GM03348 (cell line): ENCODE data around the gene APOOL.
"Not testable (repeated sequence)": the region's sequence is repeated elsewhere in the genome, so short reads cannot be mapped to it uniquely, and the experiment has no call there.

Experiments used
- DNase-seq: peaks from one replicate; pipeline ENCODE4 v3.0.0; 2012; ENCODE audit warnings: low spot score

Gene APOOL

GRCh38 chrX:85003655-85004244 is at the start of gene APOOL:
Gene APOOL (plus strand): TSS chrX:85003877. CDS start chrX:85003913, 36 bp downstream.
- peak; percentile 88 for DNase-seq

GRCh38 chrX:84956304-84956703 is 47.4 kb upstream of the APOOL start:
- DNase-seq = no peak

- DNase-seq = no peak
Observed at GRCh38 chrX:84974803-84975202, 28.9 kb upstream of the APOOL start.

- DNase-seq = not testable (repeated sequence)
Observed at GRCh38 chrX:84991739-84992138, 11.9 kb upstream of the APOOL start.

- no peak for DNase-seq
Observed at GRCh38 chrX:84993150-84993549, 10.5 kb upstream of the APOOL start.

- DNase-seq = no peak
Observed at GRCh38 chrX:85001344-85001743, 2.3 kb upstream of the APOOL start.

GRCh38 chrX:85004255-85004654 is 578 bp downstream of the APOOL start:
- peak; percentile 4 for DNase-seq

- DNase-seq = no peak
Observed at GRCh38 chrX:85012098-85012497, 8.4 kb downstream of the APOOL start.

- not testable (repeated sequence) for DNase-seq
Observed at GRCh38 chrX:85015351-85015750, 11.7 kb downstream of the APOOL start.

GRCh38 chrX:85017721-85018120 is 14.0 kb downstream of the APOOL start:
- DNase-seq = no peak

- DNase-seq = no peak
Observed at GRCh38 chrX:85018471-85018870, 14.8 kb downstream of the APOOL start.

GRCh38 chrX:85020216-85020615 is 16.5 kb downstream of the APOOL start:
- DNase-seq = no peak

- DNase-seq = peak; percentile 9
Observed at GRCh38 chrX:85024044-85024443, 20.4 kb downstream of the APOOL start.

- no peak for DNase-seq
Observed at GRCh38 chrX:85024562-85024961, 20.9 kb downstream of the APOOL start.

- no peak for DNase-seq
Observed at GRCh38 chrX:85026170-85026569, 22.5 kb downstream of the APOOL start.

GRCh38 chrX:85029043-85029442 is 25.4 kb downstream of the APOOL start:
- no peak for DNase-seq

- no peak for DNase-seq
Observed at GRCh38 chrX:85031505-85031904, 27.8 kb downstream of the APOOL start.

- no peak for DNase-seq
Observed at GRCh38 chrX:85037114-85037513, 33.4 kb downstream of the APOOL start.

GRCh38 chrX:85051627-85052026 is 48.0 kb downstream of the APOOL start:
- no peak for DNase-seq

GRCh38 chrX:85052205-85052604 is 48.5 kb downstream of the APOOL start:
- DNase-seq = no peak

GRCh38 chrX:85052636-85053343 is 49.1 kb downstream of the APOOL start:
- DNase-seq = peak; percentile 15

- no peak for DNase-seq
Observed at GRCh38 chrX:85065512-85066198, 62.0 kb downstream of the APOOL start.

- not testable (repeated sequence) for DNase-seq
Observed at GRCh38 chrX:85077247-85077646, 73.6 kb downstream of the APOOL start.
